GM18909 (cell line): ENCODE results near the gene RECQL.
A peak's percentile ranks its signal among the peaks of the same experiment; 100 is the strongest.

ENCODE experiments used
- ATAC-seq: cut with Tn5 transposase; IDR thresholded peaks from one replicate; pipeline ENCODE4 v1.9.1; 2021; ENCODE audit warnings: mild to moderate bottlenecking; ENCODE audit not compliant: unreplicated experiment, poor library complexity

RECQL gene

GRCh38 chr12:21501258-21502163 lies at the start of gene RECQL, which contains the start of gene GOLT1B:
RECQL (minus strand) TSS chr12:21501635; CDS start chr12:21499570, 2,065 bp downstream.
GOLT1B (plus strand) TSS chr12:21501789; CDS start chr12:21501924, 135 bp downstream.
- peak; percentile 99 for ATAC-seq

- ATAC-seq, result no peak
These were observed 46.0 kb upstream of the RECQL start for GRCh38 chr12:21547437-21547836.

GRCh38 chr12:21546716-21547115 lies 45.3 kb upstream of the RECQL start:
- no peak for ATAC-seq

GRCh38 chr12:21545557-21545956 lies 44.1 kb upstream of the RECQL start:
- ATAC-seq, result no peak

GRCh38 chr12:21543151-21543550 lies 41.7 kb upstream of the RECQL start:
- ATAC-seq, result no peak

- ATAC-seq, result no peak
These were observed 41.0 kb upstream of the RECQL start for GRCh38 chr12:21542403-21542802.

- ATAC-seq, result no peak
These were observed 40.3 kb upstream of the RECQL start for GRCh38 chr12:21541773-21542172.

GRCh38 chr12:21539797-21540196 lies 38.4 kb upstream of the RECQL start:
- no peak for ATAC-seq

GRCh38 chr12:21538061-21538653 lies 36.7 kb upstream of the RECQL start:
- ATAC-seq, result no peak

- no peak for ATAC-seq
These were observed 28.0 kb upstream of the RECQL start for GRCh38 chr12:21529456-21529855.

GRCh38 chr12:21528953-21529352 lies 27.5 kb upstream of the RECQL start:
- no peak for ATAC-seq

- ATAC-seq, result peak; percentile 98
These were observed 26.2 kb upstream of the RECQL start for GRCh38 chr12:21527451-21528180.

GRCh38 chr12:21526721-21527345 lies 25.4 kb upstream of the RECQL start:
- no peak for ATAC-seq

GRCh38 chr12:21526053-21526452 lies 24.6 kb upstream of the RECQL start, which contains the start of gene SPX:
SPX (plus strand) TSS chr12:21526296; CDS start chr12:21526473, 177 bp downstream.
- no peak for ATAC-seq

GRCh38 chr12:21523148-21523547 lies 21.7 kb upstream of the RECQL start:
- no peak for ATAC-seq

GRCh38 chr12:21521541-21521940 lies 20.1 kb upstream of the RECQL start:
- no peak for ATAC-seq

- ATAC-seq, result no peak
These were observed 17.0 kb upstream of the RECQL start for GRCh38 chr12:21518451-21518850.

GRCh38 chr12:21516281-21516680 lies 14.8 kb upstream of the RECQL start:
- no peak for ATAC-seq

GRCh38 chr12:21509768-21510167 lies 8.3 kb upstream of the RECQL start:
- ATAC-seq, result peak; percentile 96

GRCh38 chr12:21507849-21508248 lies 6.4 kb upstream of the RECQL start:
- ATAC-seq, result no peak
